Measurements from ENCODE around the gene RTN4RL1.

Gene RTN4RL1

GRCh38 chr17:1899403-1900000 lies 125.6 kb downstream of the RTN4RL1 start:
- H3K23ac ChIP-seq (ENCODE audit: low read length) = no peak overlapping the region
- H2AK5ac ChIP-seq (ENCODE audit: low read length) = no peak overlapping the region
- no peak overlapping the region for H2BK15ac ChIP-seq (replicated peaks; ENCODE audit: low read depth)
- H3K27me3 ChIP-seq (ENCODE audit: insufficient read depth, low read length, poor library complexity) = no peaks in the 10 kb centered on the region
- H3K36me3 ChIP-seq (ENCODE audit: control insufficient read depth, insufficient read depth, low read length) = peaks cover 7% of the 10 kb centered on the region
- H3K79me1 ChIP-seq (ENCODE audit: low read length) = no peaks in the 10 kb centered on the region
- H3K4me1 ChIP-seq (ENCODE audit: control insufficient read depth, low read depth, low read length) = no peaks in the 10 kb centered on the region
- H3K79me2 ChIP-seq (ENCODE audit: control insufficient read depth, insufficient read depth, low read length) = no peaks in the 10 kb centered on the region
- WGBS (ENCODE audit: extremely low coverage, insufficient coverage, low lambda C conversion rate) = no CpG with 5 or more reads among the region's 8 CpGs
- no peak overlapping the region for H3K4ac ChIP-seq (ENCODE audit: low read depth, low read length)
- no peak overlapping the region for H4K5ac ChIP-seq (ENCODE audit: low read length)
- no peak overlapping the region for H3K9ac ChIP-seq (ENCODE audit: low read length)
- no peak for DNase-seq
- H2BK120ac ChIP-seq (ENCODE audit: low read depth, low read length) = no peak overlapping the region
- no peak overlapping the region for H3K18ac ChIP-seq (ENCODE audit: low read length)
- no peak overlapping the region for H3K27ac ChIP-seq (ENCODE audit: low read depth, low read length)
- H3K4me3 ChIP-seq (ENCODE audit: low read length) = no peak overlapping the region
- H4K8ac ChIP-seq (ENCODE audit: low read depth, low read length) = no peak overlapping the region
- no peak overlapping the region for H3K56ac ChIP-seq (ENCODE audit: low read length)
- no peak overlapping the region for H2BK5ac ChIP-seq (ENCODE audit: low read length)
- no peak overlapping the region for H3K4me2 ChIP-seq (ENCODE audit: low read length)

DNA sequence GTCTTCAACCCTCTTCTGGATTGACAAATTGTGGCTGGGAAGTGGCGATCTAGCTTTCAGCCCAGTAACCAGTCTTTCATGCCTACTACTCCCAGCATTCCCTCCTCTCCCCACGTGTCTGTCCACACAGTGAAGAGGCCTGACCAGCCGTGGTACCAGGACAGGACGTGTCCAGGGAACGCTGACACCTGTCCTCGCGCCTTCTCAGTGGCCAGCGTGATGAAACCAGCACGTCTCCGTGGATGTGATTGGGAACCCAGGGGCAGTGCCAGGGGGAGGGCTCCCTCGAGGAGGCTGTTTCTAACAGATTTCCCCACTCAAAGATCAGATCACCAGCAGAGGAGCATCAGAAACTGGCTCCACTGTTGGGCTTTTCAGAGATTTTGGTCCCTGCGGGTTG lies 126.3 kb downstream of the RTN4RL1 start:
- peaks cover 7% of the 10 kb centered on the region for H3K36me3 ChIP-seq (ENCODE audit: control insufficient read depth, insufficient read depth, low read length)

GRCh38 chr17:1898332-1898731 lies 126.8 kb downstream of the RTN4RL1 start:
- H3K4me3 ChIP-seq (ENCODE audit: low read length) = no peak overlapping the region
- no peak overlapping the region for H3K4ac ChIP-seq (ENCODE audit: low read depth, low read length)
- no peak overlapping the region for H3K23ac ChIP-seq (ENCODE audit: low read length)
- H3K56ac ChIP-seq (ENCODE audit: low read length) = no peak overlapping the region
- peaks cover 7% of the 10 kb centered on the region for H3K36me3 ChIP-seq (ENCODE audit: control insufficient read depth, insufficient read depth, low read length)
- no peak overlapping the region for H3K27ac ChIP-seq (ENCODE audit: low read depth, low read length)
- no peak overlapping the region for H2AK5ac ChIP-seq (ENCODE audit: low read length)
- H3K18ac ChIP-seq (ENCODE audit: low read length) = no peak overlapping the region
- H3K4me1 ChIP-seq (ENCODE audit: control insufficient read depth, low read depth, low read length) = no peaks in the 10 kb centered on the region
- no peak overlapping the region for H4K5ac ChIP-seq (ENCODE audit: low read length)
- H3K27me3 ChIP-seq (ENCODE audit: insufficient read depth, low read length, poor library complexity) = no peaks in the 10 kb centered on the region
- no peaks in the 10 kb centered on the region for H3K79me2 ChIP-seq (ENCODE audit: control insufficient read depth, insufficient read depth, low read length)
- no peak overlapping the region for H3K4me2 ChIP-seq (ENCODE audit: low read length)
- WGBS (ENCODE audit: extremely low coverage, insufficient coverage, low lambda C conversion rate) = no CpG with 5 or more reads among the region's 17 CpGs
- no peak overlapping the region for H3K9ac ChIP-seq (ENCODE audit: low read length)
- no peak overlapping the region for H2BK15ac ChIP-seq (replicated peaks; ENCODE audit: low read depth)
- no peak overlapping the region for H2BK120ac ChIP-seq (ENCODE audit: low read depth, low read length)
- H3K79me1 ChIP-seq (ENCODE audit: low read length) = no peaks in the 10 kb centered on the region
- no peak for DNase-seq
- no peak overlapping the region for H4K8ac ChIP-seq (ENCODE audit: low read depth, low read length)
- H2BK5ac ChIP-seq (ENCODE audit: low read length) = no peak overlapping the region

More for the DNA sequence above, 126.3 kb downstream of the RTN4RL1 start:
- DNase-seq = no peak
- H2BK120ac ChIP-seq (ENCODE audit: low read depth, low read length) = no peak overlapping the region
- no peaks in the 10 kb centered on the region for H3K27me3 ChIP-seq (ENCODE audit: insufficient read depth, low read length, poor library complexity)
- no CpG with 5 or more reads among the region's 12 CpGs for WGBS (ENCODE audit: extremely low coverage, insufficient coverage, low lambda C conversion rate)
- H3K79me2 ChIP-seq (ENCODE audit: control insufficient read depth, insufficient read depth, low read length) = no peaks in the 10 kb centered on the region
- no peak overlapping the region for H2AK5ac ChIP-seq (ENCODE audit: low read length)
- no peak overlapping the region for H3K18ac ChIP-seq (ENCODE audit: low read length)
- H3K9ac ChIP-seq (ENCODE audit: low read length) = no peak overlapping the region
- H3K56ac ChIP-seq (ENCODE audit: low read length) = no peak overlapping the region
- H3K4me2 ChIP-seq (ENCODE audit: low read length) = no peak overlapping the region
- no peak overlapping the region for H3K27ac ChIP-seq (ENCODE audit: low read depth, low read length)
- no peak overlapping the region for H3K23ac ChIP-seq (ENCODE audit: low read length)
- H3K79me1 ChIP-seq (ENCODE audit: low read length) = no peaks in the 10 kb centered on the region
- H3K4me3 ChIP-seq (ENCODE audit: low read length) = no peak overlapping the region
- no peak overlapping the region for H4K5ac ChIP-seq (ENCODE audit: low read length)
- H4K8ac ChIP-seq (ENCODE audit: low read depth, low read length) = no peak overlapping the region
- no peak overlapping the region for H3K4ac ChIP-seq (ENCODE audit: low read depth, low read length)
- H3K4me1 ChIP-seq (ENCODE audit: control insufficient read depth, low read depth, low read length) = no peaks in the 10 kb centered on the region
- no peak overlapping the region for H2BK5ac ChIP-seq (ENCODE audit: low read length)
- H2BK15ac ChIP-seq (replicated peaks; ENCODE audit: low read depth) = no peak overlapping the region

DNA sequence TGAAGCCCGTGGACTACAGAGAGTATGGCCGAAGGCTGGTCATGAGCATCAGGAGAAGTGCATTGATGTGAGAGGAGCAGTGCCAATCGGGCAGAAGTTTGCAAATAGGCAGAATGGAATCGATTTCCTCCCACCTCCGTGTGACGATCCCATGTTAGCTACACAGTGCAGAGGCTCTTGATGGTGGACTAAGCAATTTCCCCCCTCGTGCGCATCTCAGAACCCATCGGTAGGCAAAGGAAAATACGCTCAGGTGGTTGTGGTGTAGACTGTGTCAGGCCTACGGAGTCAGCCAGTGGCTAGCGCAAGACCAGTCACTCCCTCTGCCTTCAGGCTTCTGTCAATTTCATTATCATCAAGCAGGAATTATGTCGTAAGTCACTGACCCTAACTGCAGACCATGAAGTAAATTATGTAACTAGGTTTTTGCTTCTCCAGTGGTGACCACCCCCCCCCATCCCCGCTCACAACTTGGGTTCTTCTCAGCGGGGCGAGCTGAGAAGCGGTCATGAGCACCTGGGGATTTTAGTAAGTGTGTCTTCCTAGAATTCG lies 128.0 kb downstream of the RTN4RL1 start:
- no peak overlapping the region for H3K4me2 ChIP-seq (ENCODE audit: low read length)
- H3K23ac ChIP-seq (ENCODE audit: low read length) = no peak overlapping the region
- no peak overlapping the region for H3K27ac ChIP-seq (ENCODE audit: low read depth, low read length)
- no peak overlapping the region for H4K8ac ChIP-seq (ENCODE audit: low read depth, low read length)
- no peaks in the 10 kb centered on the region for H3K79me1 ChIP-seq (ENCODE audit: low read length)
- no peak overlapping the region for H3K9ac ChIP-seq (ENCODE audit: low read length)
- WGBS (ENCODE audit: extremely low coverage, insufficient coverage, low lambda C conversion rate) = no CpG with 5 or more reads among the region's 18 CpGs
- no peaks in the 10 kb centered on the region for H3K27me3 ChIP-seq (ENCODE audit: insufficient read depth, low read length, poor library complexity)
- H3K18ac ChIP-seq (ENCODE audit: low read length) = no peak overlapping the region
- no peak overlapping the region for H2BK5ac ChIP-seq (ENCODE audit: low read length)
- no peaks in the 10 kb centered on the region for H3K79me2 ChIP-seq (ENCODE audit: control insufficient read depth, insufficient read depth, low read length)
- DNase-seq = no peak
- no peak overlapping the region for H4K5ac ChIP-seq (ENCODE audit: low read length)
- no peak overlapping the region for H3K4me3 ChIP-seq (ENCODE audit: low read length)
- H2AK5ac ChIP-seq (ENCODE audit: low read length) = no peak overlapping the region
- H2BK15ac ChIP-seq (replicated peaks; ENCODE audit: low read depth) = no peak overlapping the region
- H3K36me3 ChIP-seq (ENCODE audit: control insufficient read depth, insufficient read depth, low read length) = peaks cover 7% of the 10 kb centered on the region
- no peak overlapping the region for H3K56ac ChIP-seq (ENCODE audit: low read length)
- no peak overlapping the region for H2BK120ac ChIP-seq (ENCODE audit: low read depth, low read length)
- no peaks in the 10 kb centered on the region for H3K4me1 ChIP-seq (ENCODE audit: control insufficient read depth, low read depth, low read length)
- no peak overlapping the region for H3K4ac ChIP-seq (ENCODE audit: low read depth, low read length)

DNA sequence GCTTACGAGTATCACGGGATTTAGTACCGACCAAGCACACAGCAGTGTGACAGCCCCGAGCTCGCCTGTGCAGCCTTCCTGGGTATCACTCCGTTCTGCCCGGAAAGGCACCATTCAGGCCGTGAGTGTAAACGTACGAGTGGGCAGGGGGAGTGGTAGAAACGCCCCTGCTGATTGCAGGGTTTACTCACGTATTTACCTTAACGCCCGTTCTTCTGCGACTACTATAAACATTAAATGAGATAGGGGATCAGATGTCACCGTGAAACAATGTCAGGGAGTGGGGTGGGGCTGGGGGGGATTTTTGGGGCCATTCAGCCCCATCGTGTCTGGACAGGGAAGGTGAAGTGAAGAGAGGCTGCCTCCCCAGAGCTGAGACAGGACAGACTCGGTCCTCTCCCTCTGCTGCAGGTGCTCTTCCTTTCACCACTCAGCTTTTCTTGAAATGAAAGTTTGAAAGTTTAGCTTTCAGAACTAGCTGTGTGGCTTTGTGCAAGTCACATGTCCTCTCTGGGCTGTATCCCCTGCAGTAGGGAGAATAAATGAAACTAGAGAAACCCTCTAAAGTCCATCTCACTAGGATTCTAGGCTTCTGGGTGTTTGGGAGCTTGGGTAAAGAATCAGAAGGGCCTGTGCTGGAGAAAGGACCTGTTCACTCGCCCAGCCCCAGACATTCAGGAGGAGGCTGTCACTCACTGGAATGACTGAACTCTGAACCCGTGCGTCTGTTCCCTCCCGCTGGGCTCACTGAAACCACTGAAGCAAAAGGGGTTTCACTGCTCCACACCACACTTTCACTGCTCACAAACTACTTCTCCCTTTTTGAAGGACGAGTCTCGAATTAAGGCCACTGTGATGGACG lies 128.7 kb downstream of the RTN4RL1 start:
- H3K27ac ChIP-seq (ENCODE audit: low read depth, low read length) = no peak overlapping the region
- H2BK5ac ChIP-seq (ENCODE audit: low read length) = no peak overlapping the region
- H3K36me3 ChIP-seq (ENCODE audit: control insufficient read depth, insufficient read depth, low read length) = peaks cover 7% of the 10 kb centered on the region
- no peak overlapping the region for H3K56ac ChIP-seq (ENCODE audit: low read length)
- H3K79me2 ChIP-seq (ENCODE audit: control insufficient read depth, insufficient read depth, low read length) = no peaks in the 10 kb centered on the region
- WGBS (ENCODE audit: extremely low coverage, insufficient coverage, low lambda C conversion rate) = no CpG with 5 or more reads among the region's 25 CpGs
- H3K4me3 ChIP-seq (ENCODE audit: low read length) = no peak overlapping the region
- no peak overlapping the region for H3K23ac ChIP-seq (ENCODE audit: low read length)
- no peak overlapping the region for H3K4ac ChIP-seq (ENCODE audit: low read depth, low read length)
- H3K4me1 ChIP-seq (ENCODE audit: control insufficient read depth, low read depth, low read length) = no peaks in the 10 kb centered on the region
- H3K27me3 ChIP-seq (ENCODE audit: insufficient read depth, low read length, poor library complexity) = no peaks in the 10 kb centered on the region
- no peak overlapping the region for H2BK120ac ChIP-seq (ENCODE audit: low read depth, low read length)
- no peaks in the 10 kb centered on the region for H3K79me1 ChIP-seq (ENCODE audit: low read length)
- H3K9ac ChIP-seq (ENCODE audit: low read length) = no peak overlapping the region
- no peak overlapping the region for H4K5ac ChIP-seq (ENCODE audit: low read length)
- H2AK5ac ChIP-seq (ENCODE audit: low read length) = no peak overlapping the region
- no peak overlapping the region for H3K18ac ChIP-seq (ENCODE audit: low read length)
- DNase-seq = no peak
- no peak overlapping the region for H4K8ac ChIP-seq (ENCODE audit: low read depth, low read length)
- H3K4me2 ChIP-seq (ENCODE audit: low read length) = no peak overlapping the region
- H2BK15ac ChIP-seq (replicated peaks; ENCODE audit: low read depth) = no peak overlapping the region

Measured in mesendoderm (in vitro differentiated cells).